HepG2 (cell line): ENCODE data around the gene SH2D3A. TPM values are rescaled to one million over a fixed set of nuclear protein-coding genes. Genes with fewer than 3 reads are reported as not detected.
A peak's percentile ranks its signal among the peaks of the same experiment; 100 is the strongest.

ENCODE experiments used
- ARNTL ChIP-seq: sonication (generic); formaldehyde crosslinking; IDR thresholded peaks from 2 replicates; pipeline ENCODE4 v1.4.0; 2020; ENCODE audit warnings: mild to moderate bottlenecking, missing genetic modification reagents
- ATF2 ChIP-seq: sonication (generic); formaldehyde crosslinking; IDR thresholded peaks from 2 replicates; pipeline ENCODE4 v1.4.0; 2020; ENCODE audit warnings: missing genetic modification reagents
- ATF3 ChIP-seq: sonication (generic); formaldehyde crosslinking; IDR thresholded peaks from 2 replicates; pipeline ENCODE4 v1.4.0; 2020; ENCODE audit warnings: missing genetic modification reagents
- CSRNP2 ChIP-seq: sonication (generic); formaldehyde crosslinking; conservative IDR thresholded peaks from 2 replicates; pipeline ENCODE4 v1.8.0; 2022; ENCODE audit warnings: low read depth, missing genetic modification reagents
- DNMT1 ChIP-seq: sonication (generic); formaldehyde crosslinking; IDR thresholded peaks from 2 replicates; pipeline ENCODE4 v1.5.1; 2020; ENCODE audit warnings: mild to moderate bottlenecking, missing genetic modification reagents
- GTF2F1 ChIP-seq: fragments of 150-350 bp; IDR thresholded peaks from 2 replicates; pipeline ENCODE4 v1.6.1; 2014; ENCODE audit warnings: low read length
- HNF1B ChIP-seq: sonication (generic); formaldehyde crosslinking; IDR thresholded peaks from 2 replicates; pipeline ENCODE4 v1.5.1; 2020; ENCODE audit warnings: mild to moderate bottlenecking, moderate library complexity, missing genetic modification reagents
- MAFG ChIP-seq: sonication (generic); formaldehyde crosslinking; IDR thresholded peaks from 2 replicates; pipeline ENCODE4 v1.5.1; 2020; ENCODE audit warnings: mild to moderate bottlenecking, missing genetic modification reagents
- NFYC ChIP-seq: IDR thresholded peaks from 2 replicates; pipeline ENCODE4 v1.6.1; 2016; ENCODE audit warnings: missing genetic modification reagents, missing compliant biosample characterization
- PLSCR1 ChIP-seq: sonication (generic); formaldehyde crosslinking; IDR thresholded peaks from 2 replicates; pipeline ENCODE4 v1.5.0; 2020; ENCODE audit warnings: missing genetic modification reagents, mild to moderate bottlenecking, borderline replicate concordance
- SP4 ChIP-seq: sonication (generic); formaldehyde crosslinking; IDR thresholded peaks from 2 replicates; pipeline ENCODE4 v1.8.1; 2023; ENCODE audit warnings: mild to moderate bottlenecking, missing genetic modification reagents
- SSRP1 ChIP-seq: IDR thresholded peaks from 2 replicates; pipeline ENCODE4 v1.6.1; 2016; ENCODE audit warnings: control low read depth
- STAG1 ChIP-seq: sonication (generic); formaldehyde crosslinking; IDR thresholded peaks from 2 replicates; pipeline ENCODE4 v1.4.0; 2020; ENCODE audit warnings: missing genetic modification reagents
- ZBTB33 ChIP-seq: sonication (generic); formaldehyde crosslinking; IDR thresholded peaks from 2 replicates; pipeline ENCODE4 v1.4.0; 2020; ENCODE audit warnings: missing genetic modification reagents
- ZBTB7A ChIP-seq: sonication (generic); formaldehyde crosslinking; IDR thresholded peaks from 2 replicates; pipeline ENCODE4 v1.8.0; 2022; ENCODE audit warnings: mild to moderate bottlenecking, missing genetic modification reagents
- ZNF367 ChIP-seq: sonication (generic); formaldehyde crosslinking; IDR thresholded peaks from 2 replicates; pipeline ENCODE4 v1.4.0; 2020; ENCODE audit warnings: missing genetic modification reagents, borderline replicate concordance
- ZNF614 ChIP-seq: IDR thresholded peaks from 2 replicates; pipeline ENCODE4 v1.6.1; 2018; ENCODE audit warnings: missing biosample characterization, missing genetic modification reagents, inconsistent platforms, borderline replicate concordance
- ZNF691 ChIP-seq: sonication (generic); formaldehyde crosslinking; IDR thresholded peaks from 2 replicates; pipeline ENCODE4 v1.4.0; 2020; ENCODE audit warnings: missing genetic modification reagents, low read depth, mild to moderate bottlenecking, borderline replicate concordance
- ZNF83 ChIP-seq: sonication (generic); formaldehyde crosslinking; IDR thresholded peaks from 2 replicates; pipeline ENCODE4 v1.4.0; 2020; ENCODE audit warnings: missing genetic modification reagents, mild to moderate bottlenecking, borderline replicate concordance
- ZNF841 ChIP-seq: sonication (generic); formaldehyde crosslinking; IDR thresholded peaks from 2 replicates; pipeline ENCODE4 v1.8.1; 2023; ENCODE audit warnings: missing genetic modification reagents, borderline replicate concordance
- ZSCAN31 ChIP-seq: sonication (generic); formaldehyde crosslinking; IDR thresholded peaks from 2 replicates; pipeline ENCODE4 v1.5.0; 2020; ENCODE audit warnings: low read depth, mild to moderate bottlenecking, missing genetic modification reagents
- polyA plus RNA-seq, 8 experiments: library from polyadenylated mRNA; depleted of rRNA in 3 of 8; stranded (reverse) in 7 of 8; unstranded in 1 of 8; fragments of >200 nt; fragmentation: Illumina TruSeq in 4 of 8; extraction: Trizol in 4 of 8; gene quantifications; 2 replicates each; pipeline versions ENCODE4 v1.2.1 to v1.2.3, GENCODE V29; 2011 to 2016; ENCODE audit warnings: low read depth in 4 of 8, missing spikeins in 1 of 8, mixed read lengths in 1 of 8; ENCODE audit not compliant: insufficient read depth in 1 of 8
- total RNA-seq, 5 experiments: library from RNA; depleted of rRNA; stranded (reverse); fragments of >200 nt; fragmentation: Illumina TruSeq; extraction: Trizol; gene quantifications; 2 replicates each; pipeline ENCODE4 v1.2.3, GENCODE V29; 2016; ENCODE audit warnings: low read depth in 1 of 5

The SH2D3A gene
- total and polyA plus RNA-seq, 2 of the 13 experiments (the other 11 are each of a cell fraction or from before 2014, with no cell fraction given): 1.0 to 2.2 TPM

GRCh38 chr19:6730153-6730804 lies 37.0 kb downstream of the SH2D3A start (continued):
- TF ChIP-seq CSRNP2 (CRISPR knock-in tag): no peak
- TF ChIP-seq DNMT1 (CRISPR knock-in tag): no peak
- TF ChIP-seq ZNF367 (CRISPR knock-in tag): no peak
- no peak for TF ChIP-seq GTF2F1
- TF ChIP-seq PLSCR1 (CRISPR knock-in tag): no peak
- no peak for TF ChIP-seq STAG1
- no peak for TF ChIP-seq SSRP1 (CRISPR knock-in tag)
- TF ChIP-seq ZSCAN31 (CRISPR knock-in tag): no peak
- 0 out of 2 replicates have a peak, but pooled peaks have one; percentile 27 for TF ChIP-seq NFYC (CRISPR knock-in tag)
- TF ChIP-seq HNF1B (CRISPR knock-in tag): peak; percentile 91
- no peak for TF ChIP-seq MAFG (CRISPR knock-in tag)
- no peak for TF ChIP-seq ZNF691 (CRISPR knock-in tag)
- TF ChIP-seq ZNF841 (CRISPR knock-in tag): no peak
- peak; percentile 38; the same call in 1 of the 2 replicates for TF ChIP-seq ZBTB7A (CRISPR knock-in tag)
- no peak for TF ChIP-seq ZNF83 (CRISPR knock-in tag)
- peak; percentile 87 for TF ChIP-seq SP4 (CRISPR knock-in tag)
- TF ChIP-seq ATF2 (CRISPR knock-in tag): peak; percentile 67; the same call in 1 of the 2 replicates
- TF ChIP-seq ATF3: no peak
- TF ChIP-seq ZNF614 (CRISPR knock-in tag): no peak; the same call in 1 of the 2 replicates
- 0 out of 2 replicates have a peak, but pooled peaks have one; percentile 32 for TF ChIP-seq ARNTL
- peak; percentile 38; the same call in 1 of the 2 replicates for TF ChIP-seq ZBTB33 (CRISPR knock-in tag)
